Dedifferentiated amniotic fluid mesenchymal stem cell (primary cell): ENCODE measurements around the gene GRM2.
A peak's percentile ranks its signal among the peaks of the same experiment; 100 is the strongest.

Source experiments
- DNase-seq: peaks from one replicate; pipeline ENCODE4 v3.0.0-alpha.2; 2016; ENCODE audit errors: extremely low spot score

GRM2 gene

GRCh38 chr3:51680196-51680595, 26.7 kb upstream of the GRM2 start:
- no peak for DNase-seq

GRCh38 chr3:51680663-51681230, 26.1 kb upstream of the GRM2 start:
- no peak for DNase-seq

GRCh38 chr3:51681453-51681852, 25.4 kb upstream of the GRM2 start:
- DNase-seq: no peak

GRCh38 chr3:51682079-51682478, 24.8 kb upstream of the GRM2 start:
- DNase-seq: peak; percentile 77

GRCh38 chr3:51682526-51682925, 24.3 kb upstream of the GRM2 start:
- DNase-seq: no peak

GRCh38 chr3:51683566-51683965, 23.3 kb upstream of the GRM2 start:
- no peak for DNase-seq

GRCh38 chr3:51684971-51685751, 21.7 kb upstream of the GRM2 start:
- no peak for DNase-seq

GRCh38 chr3:51686056-51686455, 20.8 kb upstream of the GRM2 start:
- no peak for DNase-seq

GRCh38 chr3:51686512-51687215, 20.2 kb upstream of the GRM2 start:
- DNase-seq: no peak

GRCh38 chr3:51687431-51688205, 19.2 kb upstream of the GRM2 start:
- DNase-seq: no peak

- DNase-seq: no peak
These were observed 18.7 kb upstream of the GRM2 start for GRCh38 chr3:51688206-51688600.

GRCh38 chr3:51691021-51691420, 15.8 kb upstream of the GRM2 start:
- DNase-seq: no peak

- DNase-seq: no peak
These were observed 14.9 kb upstream of the GRM2 start for GRCh38 chr3:51691949-51692348.

GRCh38 chr3:51692980-51693395, 13.9 kb upstream of the GRM2 start:
- no peak for DNase-seq

GRCh38 chr3:51696954-51697353, 9.9 kb upstream of the GRM2 start:
- DNase-seq: no peak

GRCh38 chr3:51698209-51698608, 8.7 kb upstream of the GRM2 start:
- no peak for DNase-seq

GRCh38 chr3:51700403-51700802, 6.5 kb upstream of the GRM2 start:
- DNase-seq: no peak

GRCh38 chr3:51702156-51702555, 4.7 kb upstream of the GRM2 start:
- DNase-seq: no peak

- no peak for DNase-seq
These were observed 3.7 kb upstream of the GRM2 start for GRCh38 chr3:51703068-51703760.

- no peak for DNase-seq
These were observed 2.9 kb upstream of the GRM2 start for GRCh38 chr3:51703761-51704510.

- DNase-seq: no peak
These were observed 2.3 kb upstream of the GRM2 start for GRCh38 chr3:51704511-51704950.
